IPS-20b (cell line): ENCODE measurements around the gene CCDC117.
"Not testable (repeated sequence)": the region's sequence is repeated elsewhere in the genome, so short reads cannot be mapped to it uniquely, and the experiment has no call there.

Experiments used
- H3K27ac ChIP-seq: one replicate; pipeline ENCODE4 v1.5.1; 2013; ENCODE audit warnings: low read length
- H3K27me3 ChIP-seq: 2 replicates; pipeline ENCODE4 v1.6.1; 2013; ENCODE audit warnings: mild to moderate bottlenecking, low read length, inconsistent platforms; ENCODE audit not compliant: insufficient read depth
- H3K36me3 ChIP-seq: 2 replicates; pipeline ENCODE4 v1.6.1; 2013; ENCODE audit warnings: low read depth, mild to moderate bottlenecking, inconsistent platforms, low read length, moderate library complexity; ENCODE audit not compliant: insufficient read depth
- H3K4me1 ChIP-seq: 2 replicates; pipeline ENCODE4 v1.6.1; 2013; ENCODE audit warnings: mild to moderate bottlenecking, control low read depth, inconsistent platforms, low read length, moderate library complexity; ENCODE audit not compliant: insufficient read depth
- H3K4me3 ChIP-seq: 2 replicates; pipeline ENCODE4 v1.5.1; 2013; ENCODE audit warnings: mild to moderate bottlenecking, low read length, inconsistent platforms
- H3K9ac ChIP-seq: 2 replicates; pipeline ENCODE4 v1.6.1; 2013; ENCODE audit warnings: low read depth, mild to moderate bottlenecking, inconsistent platforms, low read length, moderate library complexity
- H3K9me3 ChIP-seq: 2 replicates; pipeline ENCODE4 v1.6.1; 2013; ENCODE audit warnings: mild to moderate bottlenecking, low read depth, low read length, inconsistent platforms; ENCODE audit not compliant: insufficient read depth

Gene CCDC117

DNA sequence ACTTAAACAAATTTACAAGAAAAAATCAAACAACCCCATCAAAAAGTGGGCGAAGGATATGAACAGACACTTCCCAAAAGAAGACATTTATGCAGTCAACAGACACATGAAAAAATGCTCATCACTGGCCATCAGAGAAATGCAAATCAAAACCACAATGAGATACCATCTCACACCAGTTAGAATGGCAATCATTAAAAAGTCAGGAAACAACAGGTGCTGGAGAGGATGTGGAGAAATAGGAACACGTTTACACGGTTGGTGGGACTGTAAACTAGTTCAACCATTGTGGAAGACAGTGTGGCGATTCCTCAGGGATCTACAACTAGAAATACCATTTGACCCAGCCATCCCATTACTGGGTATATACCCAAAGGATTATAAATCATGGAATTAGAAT lies 53.9 kb downstream of the CCDC117 start:
- H3K4me3 ChIP-seq, H3K9ac ChIP-seq, H3K36me3 ChIP-seq, H3K9me3 ChIP-seq, H3K4me1 ChIP-seq, H3K27ac ChIP-seq, H3K27me3 ChIP-seq: not testable (repeated sequence)

- H3K27me3 ChIP-seq: no peaks in the 10 kb centered on the region
- no peaks in the 10 kb centered on the region for H3K9me3 ChIP-seq
- no peaks in the 10 kb centered on the region for H3K4me1 ChIP-seq
- H3K9ac ChIP-seq: no peak overlapping the region
- no peak overlapping the region for H3K27ac ChIP-seq
- no peak overlapping the region for H3K4me3 ChIP-seq
- no peaks in the 10 kb centered on the region for H3K36me3 ChIP-seq
Observed at GRCh38 chr22:28826921-28827320, 54.4 kb downstream of the CCDC117 start.

- Histone ChIP-seq H3K9me3 (no peaks in the 10 kb centered on the region), H3K9ac (no peak overlapping the region), H3K27me3 (no peaks in the 10 kb centered on the region), H3K4me1 (no peaks in the 10 kb centered on the region), H3K27ac (no peak overlapping the region), H3K36me3 (no peaks in the 10 kb centered on the region), H3K4me3 (no peak overlapping the region)
Observed at GRCh38 chr22:28829358-28830181, 57.1 kb downstream of the CCDC117 start.

- Histone ChIP-seq H3K9ac (no peak overlapping the region), H3K4me1 (no peaks in the 10 kb centered on the region), H3K36me3 (no peaks in the 10 kb centered on the region), H3K27ac (no peak overlapping the region), H3K4me3 (no peak overlapping the region), H3K9me3 (no peaks in the 10 kb centered on the region), H3K27me3 (no peaks in the 10 kb centered on the region)
Observed at GRCh38 chr22:28830441-28830840, 57.9 kb downstream of the CCDC117 start.

- Histone ChIP-seq H3K27ac (no peak overlapping the region), H3K4me3 (no peak overlapping the region), H3K36me3 (no peaks in the 10 kb centered on the region), H3K4me1 (no peaks in the 10 kb centered on the region), H3K27me3 (no peaks in the 10 kb centered on the region), H3K9ac (no peak overlapping the region), H3K9me3 (no peaks in the 10 kb centered on the region)
Observed at GRCh38 chr22:28831140-28832072, 58.9 kb downstream of the CCDC117 start.

- Histone ChIP-seq H3K9ac (no peak overlapping the region), H3K4me3 (no peak overlapping the region), H3K27me3 (no peaks in the 10 kb centered on the region), H3K9me3 (no peaks in the 10 kb centered on the region), H3K36me3 (no peaks in the 10 kb centered on the region), H3K4me1 (no peaks in the 10 kb centered on the region), H3K27ac (no peak overlapping the region)
Observed at GRCh38 chr22:28832731-28833130, 60.2 kb downstream of the CCDC117 start.

DNA sequence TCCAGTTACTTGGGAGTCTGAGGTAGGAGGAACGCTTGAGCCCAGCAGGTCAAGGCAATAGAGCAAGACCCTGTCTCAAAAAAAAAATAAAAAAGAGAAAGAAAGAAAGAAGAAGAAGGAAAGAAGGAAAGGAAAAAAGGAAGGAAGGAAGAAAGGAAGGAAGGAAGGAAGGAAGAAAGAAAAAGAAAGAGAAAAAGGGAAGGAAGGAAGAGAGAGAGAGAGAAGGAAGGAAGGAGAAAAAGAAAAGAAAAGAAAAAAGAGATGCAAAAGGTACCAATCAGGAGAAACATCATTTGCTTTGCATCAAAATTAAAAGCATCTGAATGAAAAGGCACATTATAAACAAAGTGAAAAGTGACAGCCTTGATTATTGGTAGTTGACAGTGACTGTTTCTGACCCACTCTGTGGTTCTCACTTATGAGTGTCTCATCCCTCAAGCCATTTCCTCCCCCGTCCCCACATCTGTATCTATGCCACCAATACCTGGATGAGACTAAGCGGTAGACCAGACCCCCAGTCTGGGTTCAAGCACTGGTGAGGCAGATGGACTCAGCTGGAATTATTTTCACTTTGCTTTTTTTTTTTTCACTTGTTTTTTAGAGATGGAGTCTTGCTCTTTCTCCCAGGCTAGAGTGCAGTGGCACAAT lies 60.9 kb downstream of the CCDC117 start:
- no peak overlapping the region for H3K9ac ChIP-seq
- H3K27ac ChIP-seq: no peak overlapping the region
- no peaks in the 10 kb centered on the region for H3K27me3 ChIP-seq
- no peaks in the 10 kb centered on the region for H3K36me3 ChIP-seq
- no peaks in the 10 kb centered on the region for H3K4me1 ChIP-seq
- H3K9me3 ChIP-seq: no peaks in the 10 kb centered on the region
- no peak overlapping the region for H3K4me3 ChIP-seq

DNA sequence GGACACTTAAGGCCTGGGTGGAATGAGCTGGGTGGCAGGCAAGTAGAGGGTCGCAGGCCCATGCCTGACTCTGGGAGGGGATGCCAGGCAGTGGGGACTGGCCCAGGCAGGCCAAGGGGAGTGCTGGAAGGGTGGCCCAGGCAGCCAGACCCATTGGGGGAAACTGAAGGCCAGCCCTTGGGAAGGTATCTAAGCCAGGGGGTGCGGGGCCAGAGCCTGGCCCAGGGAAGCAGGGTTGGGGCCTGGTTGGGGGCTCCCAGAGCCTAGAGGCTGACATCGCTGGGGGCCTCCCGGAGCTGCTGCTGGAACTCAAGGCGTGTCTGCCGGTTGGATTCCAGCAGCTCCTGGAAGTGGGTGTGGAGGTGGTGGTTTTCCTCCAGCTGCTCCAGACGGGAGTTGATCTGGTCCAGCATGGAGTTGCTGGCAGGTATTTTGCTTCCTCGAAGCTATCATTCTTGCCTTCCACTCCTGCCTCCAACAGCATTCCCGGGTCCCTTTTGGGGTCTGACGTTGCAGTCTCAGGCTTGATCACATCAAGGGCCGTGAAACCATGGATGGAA lies 63.2 kb downstream of the CCDC117 start:
- H3K9me3 ChIP-seq: no peaks in the 10 kb centered on the region
- no peak overlapping the region for H3K27ac ChIP-seq
- no peaks in the 10 kb centered on the region for H3K4me1 ChIP-seq
- H3K4me3 ChIP-seq: no peak overlapping the region
- no peaks in the 10 kb centered on the region for H3K36me3 ChIP-seq
- H3K27me3 ChIP-seq: no peaks in the 10 kb centered on the region
- no peak overlapping the region for H3K9ac ChIP-seq

GRCh38 chr22:28837640-28838039 lies 65.1 kb downstream of the CCDC117 start:
- H3K36me3 ChIP-seq: no peaks in the 10 kb centered on the region
- H3K4me1 ChIP-seq: no peaks in the 10 kb centered on the region
- H3K4me3 ChIP-seq: no peak overlapping the region
- no peaks in the 10 kb centered on the region for H3K9me3 ChIP-seq
- H3K9ac ChIP-seq: no peak overlapping the region
- no peak overlapping the region for H3K27ac ChIP-seq
- no peaks in the 10 kb centered on the region for H3K27me3 ChIP-seq
